ENCODE data around the gene BRD9.
"Not testable (repeated sequence)": the region's sequence is repeated elsewhere in the genome, so short reads cannot be mapped to it uniquely, and the experiment has no call there.

Gene BRD9

GRCh38 chr5:854966-855743 lies 37.4 kb downstream of the BRD9 start:
- no peak for TF ChIP-seq CTCF (conservative IDR thresholded peaks at IDR 0.05; ENCODE audit: low read depth, low read length)
- H3K4me3 ChIP-seq (ENCODE audit: low read length): no peak overlapping the region
- DNase-seq (ENCODE audit: low read depth): no peak

GRCh38 chr5:854217-854616 lies 38.4 kb downstream of the BRD9 start:
- TF ChIP-seq CTCF (conservative IDR thresholded peaks at IDR 0.05; ENCODE audit: low read depth, low read length): no peak
- no peak for DNase-seq (ENCODE audit: low read depth)
- H3K4me3 ChIP-seq (ENCODE audit: low read length): no peak overlapping the region

- not testable (repeated sequence) for H3K4me3 ChIP-seq (ENCODE audit: low read length); DNase-seq (ENCODE audit: low read depth)
Measured at GRCh38 chr5:853416-854090, 39.0 kb downstream of the BRD9 start.

- H3K4me3 ChIP-seq (ENCODE audit: low read length): no peak overlapping the region
- no peak for TF ChIP-seq CTCF (conservative IDR thresholded peaks at IDR 0.05; ENCODE audit: low read depth, low read length)
- DNase-seq (ENCODE audit: low read depth): no peak
Measured at GRCh38 chr5:852431-853401, 39.9 kb downstream of the BRD9 start.

GRCh38 chr5:852018-852417 lies 40.6 kb downstream of the BRD9 start:
- no peak for TF ChIP-seq CTCF (conservative IDR thresholded peaks at IDR 0.05; ENCODE audit: low read depth, low read length)
- H3K4me3 ChIP-seq (ENCODE audit: low read length): no peak overlapping the region

GRCh38 chr5:851553-851952 lies 41.0 kb downstream of the BRD9 start:
- no peak overlapping the region for H3K4me3 ChIP-seq (ENCODE audit: low read length)
- no peak for TF ChIP-seq CTCF (conservative IDR thresholded peaks at IDR 0.05; ENCODE audit: low read depth, low read length)
- no peak for DNase-seq (ENCODE audit: low read depth)

More at GRCh38 chr5:852018-852417, 40.6 kb downstream of the BRD9 start:
- DNase-seq (ENCODE audit: low read depth): no peak

- no peak overlapping the region for H3K4me3 ChIP-seq (ENCODE audit: low read length)
- DNase-seq (ENCODE audit: low read depth): no peak
- TF ChIP-seq CTCF (conservative IDR thresholded peaks at IDR 0.05; ENCODE audit: low read depth, low read length): no peak
Measured at GRCh38 chr5:851076-851475, 41.5 kb downstream of the BRD9 start.
